ENCODE results near the gene ALKBH4.
"Not testable (repeated sequence)": the region's sequence is repeated elsewhere in the genome, so short reads cannot be mapped to it uniquely, and the experiment has no call there.

The ALKBH4 gene

DNA sequence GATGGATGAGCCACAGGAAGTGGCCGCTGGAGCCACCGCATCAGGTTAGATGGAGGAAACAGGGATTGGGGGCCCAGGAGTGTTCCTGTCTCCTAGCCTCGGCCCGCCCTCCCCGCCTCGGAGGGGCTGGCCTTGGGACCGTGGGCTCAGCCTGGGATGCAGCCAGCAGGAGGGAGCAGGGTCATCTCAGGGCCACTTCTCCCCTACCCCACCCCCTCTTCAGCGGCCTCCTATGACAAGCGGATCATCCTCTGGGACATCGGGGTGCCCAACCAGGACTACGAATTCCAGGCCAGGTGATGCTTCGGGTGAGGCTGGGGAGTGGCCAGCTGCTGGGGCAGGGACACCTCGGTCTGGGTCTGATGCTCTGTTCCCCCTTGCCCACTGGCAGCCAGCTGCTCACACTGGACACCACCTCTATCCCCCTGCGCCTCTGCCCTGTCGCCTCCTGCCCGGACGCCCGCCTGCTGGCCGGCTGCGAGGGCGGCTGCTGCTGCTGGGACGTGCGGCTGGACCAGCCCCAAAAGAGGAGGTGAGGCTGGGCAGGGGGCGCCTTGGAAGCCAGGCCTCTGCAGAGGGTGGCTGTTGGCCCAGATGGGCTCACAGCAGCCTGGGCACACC, 4.8 kb upstream of the ALKBH4 start:
- no peak overlapping the region for H3K4me3 Mint-ChIP-seq
- DNase-seq (no peak), ATAC-seq (no peak)
- peaks cover 4% of the 10 kb centered on the region for H3K36me3 Mint-ChIP-seq (ENCODE audit: low read depth)
- H3K27me3 Mint-ChIP-seq, result no peaks in the 10 kb centered on the region
- H3K9me3 Mint-ChIP-seq, result no peaks in the 10 kb centered on the region
- H3K27ac Mint-ChIP-seq, result no peak overlapping the region
- H3K4me1 Mint-ChIP-seq, result peaks cover 16% of the 10 kb centered on the region

DNA sequence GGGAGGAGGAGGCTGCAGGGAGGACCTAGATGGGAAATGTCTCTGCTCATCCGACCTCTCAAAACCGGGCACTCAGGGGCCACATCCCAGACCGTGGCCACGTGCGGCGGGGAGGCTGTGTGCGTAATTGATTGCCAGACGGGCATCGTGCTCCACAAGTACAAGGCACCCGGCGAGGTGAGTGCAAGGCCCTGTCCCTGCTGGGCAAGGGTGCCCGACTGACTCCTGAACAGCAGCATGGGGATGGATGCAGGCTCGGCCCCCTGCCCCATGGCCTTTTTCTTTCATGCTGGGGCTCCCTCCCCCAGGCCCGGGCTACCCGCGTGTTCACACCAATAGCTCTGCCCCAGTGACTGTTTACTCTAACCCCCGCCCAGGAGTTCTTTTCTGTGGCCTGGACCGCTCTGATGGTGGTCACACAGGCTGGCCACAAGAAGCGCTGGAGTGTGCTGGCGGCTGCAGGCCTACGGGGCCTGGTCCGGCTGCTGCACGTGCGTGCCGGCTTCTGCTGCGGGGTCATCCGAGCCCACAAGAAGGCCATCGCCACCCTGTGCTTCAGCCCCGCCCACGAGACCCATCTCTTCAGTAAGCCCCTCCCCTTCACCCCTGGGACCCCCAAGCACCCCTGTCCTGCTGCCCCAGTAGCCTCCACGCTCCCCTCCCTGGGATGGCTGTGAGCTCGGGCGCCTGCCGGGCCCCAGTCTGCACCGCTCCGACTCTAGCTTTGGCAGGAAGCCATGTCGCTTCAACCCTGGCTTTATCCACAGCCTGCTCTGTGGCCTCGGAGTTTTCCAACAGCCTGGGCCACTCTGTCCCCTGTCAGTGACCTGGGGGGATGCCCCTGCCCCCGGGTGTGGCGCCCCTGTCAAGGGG, 4.1 kb upstream of the ALKBH4 start:
- ATAC-seq, result no peak
- H3K4me1 Mint-ChIP-seq, result peaks cover 23% of the 10 kb centered on the region
- H3K36me3 Mint-ChIP-seq (ENCODE audit: low read depth), result peaks cover 4% of the 10 kb centered on the region

DNA sequence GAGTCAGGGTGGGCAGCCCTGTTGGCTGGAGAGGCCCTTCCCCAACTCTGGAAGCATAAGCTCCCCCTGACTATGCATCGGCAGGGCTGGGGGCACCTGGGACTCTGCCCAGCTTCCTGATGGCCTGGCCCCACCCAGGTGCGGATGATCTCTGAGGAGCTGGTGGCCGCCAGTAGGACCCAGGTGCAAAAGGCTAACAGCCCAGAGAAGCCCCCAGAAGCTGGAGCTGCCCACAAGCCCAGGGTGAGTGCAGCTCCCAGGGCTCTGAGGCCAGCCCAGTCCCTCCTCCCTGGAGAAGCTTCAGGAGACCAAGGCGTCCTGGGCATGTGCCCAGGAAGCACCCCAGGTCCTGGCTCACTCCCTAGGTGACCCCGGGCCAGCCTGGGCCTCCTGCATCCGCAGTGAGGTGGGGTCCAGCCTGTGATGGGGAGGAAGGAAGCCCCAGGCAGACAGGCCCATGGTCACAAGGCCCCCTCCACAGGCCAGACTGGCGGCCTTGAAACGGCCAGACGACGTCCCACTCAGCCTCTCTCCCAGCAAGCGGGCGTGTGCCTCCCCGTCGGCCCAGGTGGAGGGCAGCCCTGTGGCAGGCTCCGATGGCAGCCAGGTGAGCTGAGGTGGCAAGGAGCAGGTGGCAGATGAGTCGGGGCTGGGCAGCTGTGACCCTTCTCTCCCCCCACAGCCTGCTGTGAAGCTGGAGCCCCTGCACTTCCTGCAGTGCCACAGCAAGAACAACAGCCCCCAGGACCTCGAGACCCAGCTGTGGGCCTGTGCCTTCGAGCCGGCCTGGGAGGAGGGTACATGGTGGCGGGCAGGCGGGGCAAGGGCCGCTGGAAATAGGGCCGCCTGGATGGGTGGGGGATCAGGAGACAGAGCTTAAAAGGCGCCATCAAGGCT, 3.2 kb upstream of the ALKBH4 start:
- no peak overlapping the region for H3K27ac Mint-ChIP-seq
- peaks cover 26% of the 10 kb centered on the region for H3K4me1 Mint-ChIP-seq
- peaks cover 4% of the 10 kb centered on the region for H3K36me3 Mint-ChIP-seq (ENCODE audit: low read depth)
- H3K4me3 Mint-ChIP-seq, result no peak overlapping the region
- ATAC-seq, result no peak
- no peak for DNase-seq
- H3K27me3 Mint-ChIP-seq, result no peaks in the 10 kb centered on the region
- no peaks in the 10 kb centered on the region for H3K9me3 Mint-ChIP-seq

More for the DNA sequence above, 4.1 kb upstream of the ALKBH4 start:
- Mint-ChIP-seq H3K9me3 (no peaks in the 10 kb centered on the region), H3K27ac (no peak overlapping the region), H3K4me3 (no peak overlapping the region), H3K27me3 (no peaks in the 10 kb centered on the region)
- no peak for DNase-seq

DNA sequence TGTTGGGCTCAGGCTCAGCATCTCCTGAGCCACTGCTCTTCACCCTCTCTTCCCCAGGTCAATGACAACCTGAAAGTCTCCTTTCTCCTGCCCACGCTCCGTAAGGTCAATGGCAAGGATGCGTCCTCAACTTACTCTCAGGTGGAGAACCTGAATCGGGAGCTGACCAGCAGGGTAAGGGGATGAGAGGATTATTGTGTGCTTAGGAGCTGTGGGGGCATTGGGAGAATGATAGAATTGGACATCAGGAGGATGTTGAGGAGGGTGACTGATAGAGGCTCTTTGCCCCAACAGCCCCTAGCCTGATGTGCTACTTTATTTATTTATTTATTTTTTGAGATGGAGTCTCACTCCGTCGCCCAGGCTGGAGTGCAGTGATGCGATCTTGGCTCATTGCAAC, 1.4 kb upstream of the ALKBH4 start:
- Mint-ChIP-seq H3K36me3 (ENCODE audit: low read depth) (peaks cover 4% of the 10 kb centered on the region), H3K27ac (no peak overlapping the region), H3K4me1 (peaks cover 28% of the 10 kb centered on the region), H3K9me3 (no peaks in the 10 kb centered on the region), H3K4me3 (peak overlapping the region; percentile 92), H3K27me3 (no peaks in the 10 kb centered on the region)
- ATAC-seq (no peak), DNase-seq (no peak)

DNA sequence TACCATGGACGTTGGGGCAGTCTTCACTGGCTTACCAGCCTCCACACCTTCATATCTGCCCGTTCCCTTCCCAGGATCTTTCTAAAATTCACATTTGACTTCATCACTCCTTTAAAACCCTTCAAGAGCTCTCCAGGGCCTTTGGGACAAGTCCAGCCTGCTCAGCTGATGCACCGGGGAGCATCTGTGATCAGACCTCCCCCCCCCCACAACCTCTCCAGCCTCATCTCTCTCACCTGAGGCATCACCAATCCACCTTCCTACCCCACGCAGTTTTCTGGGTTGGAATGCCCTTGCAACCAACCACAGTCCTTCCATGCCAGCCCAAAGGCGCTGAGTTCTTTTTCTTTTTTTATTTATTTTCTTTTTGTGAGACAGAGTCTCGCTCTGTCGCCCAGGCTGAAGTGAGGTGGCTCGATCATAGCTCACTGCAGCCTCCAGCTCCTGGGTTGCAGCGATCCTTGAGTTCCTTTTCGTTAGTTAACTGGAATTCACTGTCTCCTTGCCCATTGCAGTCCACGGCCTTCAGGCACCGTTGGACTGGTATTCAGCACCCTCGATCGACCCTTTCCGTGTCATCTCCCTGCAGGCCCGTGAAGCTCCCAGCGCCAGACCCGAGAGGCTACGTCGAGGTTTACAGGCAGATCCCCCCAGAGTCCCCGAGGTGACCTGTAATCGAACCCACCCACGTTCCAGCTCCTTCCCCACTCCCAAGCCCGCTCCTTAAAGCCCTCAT, 654 bp downstream of the ALKBH4 start:
- peak overlapping the region; percentile 92 for H3K4me3 Mint-ChIP-seq
- ATAC-seq (no peak), DNase-seq (peak; percentile 20)
- H3K9me3 Mint-ChIP-seq, result no peaks in the 10 kb centered on the region
- no peaks in the 10 kb centered on the region for H3K27me3 Mint-ChIP-seq
- peaks cover 28% of the 10 kb centered on the region for H3K4me1 Mint-ChIP-seq
- peak overlapping the region; percentile 80 for H3K27ac Mint-ChIP-seq
- H3K36me3 Mint-ChIP-seq (ENCODE audit: low read depth), result peaks cover 4% of the 10 kb centered on the region

- no peak overlapping the region for H3K4me3 Mint-ChIP-seq
- peaks cover 13% of the 10 kb centered on the region for H3K4me1 Mint-ChIP-seq
- H3K27ac Mint-ChIP-seq, result no peak overlapping the region
- DNase-seq (no peak), ATAC-seq (no peak)
- no peaks in the 10 kb centered on the region for H3K9me3 Mint-ChIP-seq
- peaks cover 1% of the 10 kb centered on the region for H3K36me3 Mint-ChIP-seq (ENCODE audit: low read depth)
- H3K27me3 Mint-ChIP-seq, result no peaks in the 10 kb centered on the region
These were observed 4.2 kb downstream of the ALKBH4 start for GRCh38 chr7:102460467-102460866.

DNA sequence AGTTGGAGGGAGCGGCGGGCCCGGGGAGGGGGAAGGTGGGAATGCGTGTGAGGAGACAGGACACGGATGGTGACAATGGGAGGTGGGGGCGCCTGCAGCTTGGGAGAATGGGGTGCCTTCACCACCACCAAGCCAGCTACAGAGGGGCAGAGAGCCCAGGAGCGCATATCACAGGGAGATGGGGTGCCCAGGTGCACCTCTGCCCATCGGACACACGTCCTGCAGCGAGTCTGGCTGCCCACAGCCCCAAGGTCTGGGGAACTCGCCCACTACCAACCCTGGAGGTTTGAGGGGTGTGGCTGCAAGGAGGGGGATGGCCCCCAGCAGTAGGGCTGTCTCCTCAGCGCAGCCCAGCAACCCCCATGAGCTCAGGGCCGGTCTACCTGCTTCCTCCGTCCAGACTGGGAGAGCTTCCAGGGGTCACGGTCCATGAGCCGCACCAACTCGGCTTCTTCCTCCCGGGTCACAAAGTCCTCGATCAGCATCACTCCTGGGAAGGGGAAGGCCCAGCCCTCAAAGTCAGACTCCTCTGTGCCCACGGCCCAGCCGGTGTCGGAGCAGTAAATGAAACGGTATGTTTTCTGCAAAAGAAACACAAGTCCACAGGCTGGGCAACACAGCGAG, 5.3 kb downstream of the ALKBH4 start:
- peaks cover 1% of the 10 kb centered on the region for H3K36me3 Mint-ChIP-seq (ENCODE audit: low read depth)
- H3K27me3 Mint-ChIP-seq, result no peaks in the 10 kb centered on the region
- H3K27ac Mint-ChIP-seq, result no peak overlapping the region
- no peaks in the 10 kb centered on the region for H3K9me3 Mint-ChIP-seq
- DNase-seq, result no peak
- ATAC-seq, result no peak
- no peak overlapping the region for H3K4me3 Mint-ChIP-seq
- peaks cover 11% of the 10 kb centered on the region for H3K4me1 Mint-ChIP-seq

DNA sequence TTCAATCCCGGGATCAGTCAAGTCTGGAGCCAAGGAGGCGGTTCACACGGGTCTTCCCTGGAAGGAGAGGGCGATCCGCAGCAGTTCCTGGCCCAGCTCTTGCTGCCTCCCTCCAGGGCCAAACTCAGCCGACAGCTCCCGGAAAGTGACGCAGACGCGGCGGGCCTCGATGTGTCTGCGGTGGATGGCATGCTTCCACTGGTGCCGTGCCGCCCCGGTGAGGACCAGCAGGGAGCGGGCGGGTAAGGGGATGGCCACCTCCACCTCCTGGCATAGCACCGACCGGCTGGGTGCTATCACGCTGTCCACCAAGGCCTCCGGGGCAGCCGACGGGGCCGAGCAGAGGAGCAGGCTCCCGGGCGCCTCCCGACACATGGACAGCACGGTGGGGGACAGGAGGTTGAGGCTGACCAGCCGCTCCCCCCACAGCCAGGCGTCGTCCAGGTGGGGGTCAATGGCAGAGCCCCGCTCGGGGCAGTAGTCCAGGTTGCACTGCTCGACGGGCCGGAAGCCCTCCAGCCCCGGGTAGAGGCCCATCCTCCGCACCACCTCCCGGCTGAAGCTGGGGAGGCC, 7.2 kb downstream of the ALKBH4 start:
- ATAC-seq, result no peak
- DNase-seq, result no peak
- no peak overlapping the region for H3K4me3 Mint-ChIP-seq
- H3K27ac Mint-ChIP-seq, result no peak overlapping the region
- H3K27me3 Mint-ChIP-seq, result no peaks in the 10 kb centered on the region
- H3K9me3 Mint-ChIP-seq, result no peaks in the 10 kb centered on the region
- H3K36me3 Mint-ChIP-seq (ENCODE audit: low read depth), result peaks cover 1% of the 10 kb centered on the region
- no peaks in the 10 kb centered on the region for H3K4me1 Mint-ChIP-seq

- H3K36me3 Mint-ChIP-seq (ENCODE audit: low read depth), result peaks cover 1% of the 10 kb centered on the region
- no peaks in the 10 kb centered on the region for H3K9me3 Mint-ChIP-seq
- H3K4me1 Mint-ChIP-seq, result no peaks in the 10 kb centered on the region
- DNase-seq (no peak), ATAC-seq (no peak)
- H3K4me3 Mint-ChIP-seq, result no peak overlapping the region
- no peaks in the 10 kb centered on the region for H3K27me3 Mint-ChIP-seq
- H3K27ac Mint-ChIP-seq, result no peak overlapping the region
These were observed 8.3 kb downstream of the ALKBH4 start for GRCh38 chr7:102456327-102456726.

GRCh38 chr7:102455596-102455995, 9.1 kb downstream of the ALKBH4 start:
- ATAC-seq, result no peak
- no peaks in the 10 kb centered on the region for H3K9me3 Mint-ChIP-seq
- H3K4me3 Mint-ChIP-seq, result no peak overlapping the region
- H3K4me1 Mint-ChIP-seq, result no peaks in the 10 kb centered on the region
- no peak for DNase-seq
- H3K36me3 Mint-ChIP-seq (ENCODE audit: low read depth), result peaks cover 1% of the 10 kb centered on the region
- H3K27ac Mint-ChIP-seq, result no peak overlapping the region
- no peaks in the 10 kb centered on the region for H3K27me3 Mint-ChIP-seq

DNA sequence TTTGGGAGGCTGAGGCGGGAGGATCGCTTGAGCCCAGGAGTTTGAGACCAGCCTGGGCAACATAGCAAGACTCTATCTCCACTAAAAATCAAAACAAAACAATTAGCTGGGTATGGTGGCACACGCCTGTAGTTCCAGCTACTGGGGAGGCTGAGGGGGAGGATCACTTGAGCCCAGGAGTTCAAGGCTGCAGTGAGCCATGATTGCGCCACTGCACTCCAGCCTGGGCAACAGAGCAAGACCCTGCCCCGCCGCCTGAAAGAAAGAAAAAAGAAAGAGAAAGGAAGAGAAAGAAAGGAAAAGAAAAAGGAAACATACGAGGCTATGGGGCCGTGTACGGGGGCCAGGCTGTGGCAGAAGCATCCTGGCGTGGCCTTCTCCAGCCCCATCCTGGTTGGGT, 9.7 kb downstream of the ALKBH4 start:
- not testable (repeated sequence) for H3K36me3 Mint-ChIP-seq (ENCODE audit: low read depth); H3K4me1 Mint-ChIP-seq; ATAC-seq; H3K27ac Mint-ChIP-seq; H3K27me3 Mint-ChIP-seq; DNase-seq; H3K9me3 Mint-ChIP-seq; H3K4me3 Mint-ChIP-seq

- Mint-ChIP-seq H3K4me1 (peaks cover 2% of the 10 kb centered on the region), H3K27ac (no peak overlapping the region), H3K4me3 (no peak overlapping the region), H3K36me3 (ENCODE audit: low read depth) (peaks cover 1% of the 10 kb centered on the region), H3K27me3 (no peaks in the 10 kb centered on the region), H3K9me3 (no peaks in the 10 kb centered on the region)
- no peak for DNase-seq
- ATAC-seq, result no peak
These were observed 10.2 kb downstream of the ALKBH4 start for GRCh38 chr7:102454468-102454867.

GRCh38 chr7:102453319-102453718, 11.3 kb downstream of the ALKBH4 start:
- no peak overlapping the region for H3K27ac Mint-ChIP-seq
- DNase-seq, result no peak
- H3K36me3 Mint-ChIP-seq (ENCODE audit: low read depth), result peaks cover 5% of the 10 kb centered on the region
- H3K27me3 Mint-ChIP-seq, result no peaks in the 10 kb centered on the region
- peaks cover 2% of the 10 kb centered on the region for H3K4me1 Mint-ChIP-seq
- no peak overlapping the region for H3K4me3 Mint-ChIP-seq
- ATAC-seq, result no peak
- no peaks in the 10 kb centered on the region for H3K9me3 Mint-ChIP-seq

Measured in activated naive CD8-positive, alpha-beta T cell treated with anti-CD3 and anti-CD28 coated beads, Interleukin-2, amount 50 U/mL, for 24 hours (primary cell).